ENCODE data around the gene TPPP2.

TPPP2 gene

DNA sequence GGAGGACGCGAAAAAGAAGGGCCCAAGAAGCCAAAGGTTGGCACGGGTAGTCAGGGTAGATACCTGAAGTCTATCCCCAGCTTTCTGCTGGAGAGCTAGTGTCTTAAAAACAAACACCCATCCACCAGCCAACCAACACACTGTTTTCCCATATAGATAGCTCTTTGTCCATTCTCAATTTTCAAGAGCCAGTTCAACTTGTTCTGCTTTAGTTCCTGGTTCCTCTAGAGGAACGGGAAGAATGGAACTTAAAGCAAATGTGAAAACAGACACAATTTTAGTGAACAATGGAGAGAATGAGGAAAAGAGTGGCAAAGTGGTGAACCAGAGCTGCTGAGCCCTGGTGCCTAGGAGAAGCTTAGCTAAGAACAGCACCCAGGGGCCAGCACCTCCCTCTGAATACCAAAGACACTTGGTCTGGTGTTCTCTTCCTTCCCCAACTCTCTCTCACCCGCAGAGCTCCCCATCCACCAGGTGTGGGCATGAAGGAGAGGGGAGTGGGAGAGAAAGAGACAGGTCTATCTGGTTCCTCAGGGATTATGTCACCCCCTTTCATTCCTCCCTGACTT, 9.0 kb upstream of the TPPP2 start:
- no peak overlapping the region for H3K4me3 Mint-ChIP-seq
- peaks cover 10 to 15% of the 10 kb centered on the region in 2 donors for H3K4me1 Mint-ChIP-seq (ENCODE audit: low read depth in 2 of 2)
- no peak for DNase-seq
- ATAC-seq (replicated peaks) = no peak
- no peaks in the 10 kb centered on the region for H3K9me3 Mint-ChIP-seq
- peak overlapping the region in 1 of 2 donors; percentile 4 for H3K27ac Mint-ChIP-seq
- peaks cover 6% of the 10 kb centered on the region for H3K36me3 Mint-ChIP-seq (ENCODE audit: insufficient read depth)
- H3K27me3 Mint-ChIP-seq = no peaks in the 10 kb centered on the region

GRCh38 chr14:21022686-21023085, 7.3 kb upstream of the TPPP2 start:
- DNase-seq = no peak
- Mint-ChIP-seq H3K27me3 (no peaks in the 10 kb centered on the region), H3K36me3 (ENCODE audit: insufficient read depth) (peaks cover 6% of the 10 kb centered on the region), H3K27ac (no peak overlapping the region), H3K9me3 (no peaks in the 10 kb centered on the region), H3K4me1 (ENCODE audit: low read depth in 2 of 2) (peaks cover 10 to 15% of the 10 kb centered on the region in 2 donors), H3K4me3 (peak overlapping the region in 1 of 2 donors; percentile 4)
- no peak for ATAC-seq (replicated peaks)

- DNase-seq = no peak
- Mint-ChIP-seq H3K4me3 (peak overlapping the region in 1 of 2 donors; percentile 4), H3K9me3 (no peaks in the 10 kb centered on the region), H3K4me1 (ENCODE audit: low read depth in 2 of 2) (peaks cover 10 to 15% of the 10 kb centered on the region in 2 donors), H3K27ac (no peak overlapping the region), H3K27me3 (no peaks in the 10 kb centered on the region), H3K36me3 (ENCODE audit: insufficient read depth) (peaks cover 6% of the 10 kb centered on the region)
- no peak for ATAC-seq (replicated peaks)
Measured at GRCh38 chr14:21023174-21023573, 6.8 kb upstream of the TPPP2 start.

DNA sequence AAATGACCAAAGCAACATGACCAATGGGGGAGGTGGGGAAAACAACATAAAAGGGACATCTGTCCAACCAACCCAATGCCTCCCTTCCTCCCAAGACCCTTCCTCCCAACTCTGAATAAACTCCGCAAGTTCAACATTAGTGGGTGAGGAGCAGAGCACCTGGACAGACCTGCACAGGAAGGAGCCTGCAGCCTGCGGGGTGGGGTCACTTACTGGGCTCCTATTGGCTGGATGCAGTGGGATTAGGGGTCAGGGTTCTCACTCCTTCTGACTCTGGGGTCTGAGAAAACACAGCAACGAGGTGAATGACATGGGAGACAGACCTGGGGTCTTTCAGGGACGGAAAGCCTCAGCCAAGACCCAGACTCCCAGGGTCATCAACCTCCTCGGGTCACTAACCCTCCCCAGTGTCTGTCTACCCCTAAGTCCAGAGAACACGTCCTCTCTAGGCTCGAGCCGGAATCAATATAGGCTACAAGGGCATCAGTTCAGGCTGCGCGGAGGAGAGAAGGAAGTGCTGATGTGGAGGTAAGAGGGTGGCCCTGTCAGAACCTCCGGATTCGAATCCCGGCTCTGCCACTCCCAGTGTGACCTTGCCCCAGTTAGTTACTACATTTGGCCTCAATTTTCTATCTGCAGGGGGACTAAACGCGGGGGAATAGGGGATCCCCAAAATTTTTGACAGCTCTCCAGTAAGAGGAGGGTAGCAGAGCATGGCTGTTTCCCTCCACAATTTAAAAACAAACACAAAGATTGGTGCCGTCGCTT, 6.0 kb upstream of the TPPP2 start:
- peak overlapping the region; percentile 88 to 90 for H3K4me3 Mint-ChIP-seq
- H3K36me3 Mint-ChIP-seq (ENCODE audit: insufficient read depth) = peaks cover 6% of the 10 kb centered on the region
- H3K27ac Mint-ChIP-seq = peak overlapping the region; percentile 64 to 72
- no peaks in the 10 kb centered on the region for H3K27me3 Mint-ChIP-seq
- ATAC-seq (replicated peaks) = peak; percentile 11
- H3K4me1 Mint-ChIP-seq (ENCODE audit: low read depth in 2 of 2) = peaks cover 10 to 15% of the 10 kb centered on the region in 2 donors
- no peaks in the 10 kb centered on the region for H3K9me3 Mint-ChIP-seq
- DNase-seq = no peak

GRCh38 chr14:21024585-21025370, 5.2 kb upstream of the TPPP2 start, which contains the start of gene NDRG2:
TSS of gene NDRG2 (minus strand) at chr14:21025061. CDS start at chr14:21023315, 1,746 bp downstream.
- peak within 1 kb of the TSS; percentile 64 to 72 for H3K27ac Mint-ChIP-seq

DNA sequence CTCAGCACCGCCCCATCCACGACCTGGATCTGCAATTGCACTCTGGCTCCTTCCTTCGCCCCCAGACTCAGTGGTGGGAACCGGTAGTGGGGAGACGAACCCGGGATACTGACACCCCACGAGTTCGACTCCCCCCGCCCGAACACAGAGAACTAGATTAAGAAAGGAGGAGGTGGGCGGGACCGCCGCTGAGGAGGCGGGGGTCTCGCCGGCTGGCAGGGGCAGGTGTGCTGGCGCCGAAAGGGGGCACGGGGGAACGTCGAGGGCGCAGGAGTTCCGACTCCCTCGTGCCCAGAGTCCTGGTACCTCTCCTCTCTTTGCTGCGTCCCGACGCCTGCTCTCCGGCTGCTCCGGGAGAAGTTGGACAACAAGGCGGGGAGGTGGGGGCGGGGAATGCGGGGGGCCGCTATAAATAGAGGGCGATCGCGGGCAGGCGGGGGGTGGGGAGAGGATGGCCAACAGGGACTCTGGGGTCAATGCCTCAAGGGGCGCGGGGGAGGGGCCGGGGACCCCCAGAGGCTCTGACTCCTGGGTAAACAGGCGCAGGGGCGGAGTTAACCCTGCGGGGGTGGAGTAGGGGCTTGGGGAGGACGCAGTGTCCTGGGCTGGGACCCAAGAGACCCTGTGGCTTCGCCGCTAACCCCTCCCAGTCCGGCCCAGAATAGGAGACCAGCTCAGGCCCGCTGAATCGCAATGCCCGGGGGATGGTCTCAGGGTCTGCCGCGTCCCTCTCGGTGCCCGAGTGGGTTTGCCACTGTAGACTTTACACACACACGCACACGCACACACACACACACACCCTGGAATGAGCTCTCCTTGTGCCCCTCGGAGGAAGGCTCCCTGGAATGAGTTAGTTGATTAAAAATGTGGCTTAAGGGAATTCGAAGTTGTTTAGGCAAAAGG, 4.4 kb upstream of the TPPP2 start:
- peak overlapping the region; percentile 59 to 64 for H3K27ac Mint-ChIP-seq
- DNase-seq = peak in 1 of 3 experiments; percentile 12

More at GRCh38 chr14:21024585-21025370, 5.2 kb upstream of the TPPP2 start, which contains the start of gene NDRG2:
- ATAC-seq (replicated peaks) = peak; percentile 90
- Mint-ChIP-seq H3K27me3 (no peaks in the 10 kb centered on the region), H3K4me3 (peak within 1 kb of the TSS; percentile 88 to 90), H3K4me1 (ENCODE audit: low read depth in 2 of 2) (peaks cover 10 to 15% of the 10 kb centered on the region in 2 donors), H3K36me3 (ENCODE audit: insufficient read depth) (peaks cover 6% of the 10 kb centered on the region), H3K9me3 (no peaks in the 10 kb centered on the region)
- DNase-seq = peak; percentile 53 to 63 (median 54)

GRCh38 chr14:21026274-21026987, 3.6 kb upstream of the TPPP2 start:
- ATAC-seq (replicated peaks) (no peak), DNase-seq (no peak)
- peak overlapping the region; percentile 88 to 90 for H3K4me3 Mint-ChIP-seq
- H3K9me3 Mint-ChIP-seq = no peaks in the 10 kb centered on the region
- H3K4me1 Mint-ChIP-seq (ENCODE audit: low read depth in 2 of 2) = peaks cover 10 to 15% of the 10 kb centered on the region in 2 donors
- H3K36me3 Mint-ChIP-seq (ENCODE audit: insufficient read depth) = peaks cover 6% of the 10 kb centered on the region
- peak overlapping the region; percentile 8 to 27 for H3K27ac Mint-ChIP-seq
- no peaks in the 10 kb centered on the region for H3K27me3 Mint-ChIP-seq

More for the DNA sequence above, 4.4 kb upstream of the TPPP2 start:
- Mint-ChIP-seq H3K36me3 (ENCODE audit: insufficient read depth) (peaks cover 6% of the 10 kb centered on the region), H3K27me3 (no peaks in the 10 kb centered on the region), H3K4me3 (peak overlapping the region; percentile 88 to 90), H3K4me1 (ENCODE audit: low read depth in 2 of 2) (peaks cover 10 to 15% of the 10 kb centered on the region in 2 donors), H3K9me3 (no peaks in the 10 kb centered on the region)
- ATAC-seq (replicated peaks) = no peak

GRCh38 chr14:21026988-21027315, 3.1 kb upstream of the TPPP2 start:
- Mint-ChIP-seq H3K4me1 (ENCODE audit: low read depth in 2 of 2) (peaks cover 10 to 15% of the 10 kb centered on the region in 2 donors), H3K27ac (peak overlapping the region in 1 of 2 donors; percentile 27), H3K4me3 (peak overlapping the region; percentile 35 to 45), H3K36me3 (ENCODE audit: insufficient read depth) (peaks cover 6% of the 10 kb centered on the region), H3K27me3 (peaks cover 0 to 4% of the 10 kb centered on the region in 2 donors), H3K9me3 (no peaks in the 10 kb centered on the region)
- DNase-seq (no peak), ATAC-seq (replicated peaks) (no peak)

GRCh38 chr14:21030531-21030930, 514 bp downstream of the TPPP2 start:
- peaks cover 12 to 22% of the 10 kb centered on the region in 2 donors for H3K27me3 Mint-ChIP-seq
- no peak for DNase-seq
- H3K27ac Mint-ChIP-seq = no peak overlapping the region
- H3K4me3 Mint-ChIP-seq = no peak overlapping the region
- H3K4me1 Mint-ChIP-seq (ENCODE audit: low read depth in 2 of 2) = no peaks in the 10 kb centered on the region
- no peaks in the 10 kb centered on the region for H3K9me3 Mint-ChIP-seq
- ATAC-seq (replicated peaks) = no peak
- H3K36me3 Mint-ChIP-seq (ENCODE audit: insufficient read depth) = no peaks in the 10 kb centered on the region

GRCh38 chr14:21032326-21033132, 2.5 kb downstream of the TPPP2 start:
- Mint-ChIP-seq H3K4me1 (ENCODE audit: low read depth in 2 of 2) (no peaks in the 10 kb centered on the region), H3K36me3 (ENCODE audit: insufficient read depth) (no peaks in the 10 kb centered on the region), H3K4me3 (no peak overlapping the region), H3K9me3 (no peaks in the 10 kb centered on the region), H3K27ac (no peak overlapping the region), H3K27me3 (peaks cover 21 to 34% of the 10 kb centered on the region in 2 donors)
- no peak for DNase-seq
- ATAC-seq (replicated peaks) = no peak

DNA sequence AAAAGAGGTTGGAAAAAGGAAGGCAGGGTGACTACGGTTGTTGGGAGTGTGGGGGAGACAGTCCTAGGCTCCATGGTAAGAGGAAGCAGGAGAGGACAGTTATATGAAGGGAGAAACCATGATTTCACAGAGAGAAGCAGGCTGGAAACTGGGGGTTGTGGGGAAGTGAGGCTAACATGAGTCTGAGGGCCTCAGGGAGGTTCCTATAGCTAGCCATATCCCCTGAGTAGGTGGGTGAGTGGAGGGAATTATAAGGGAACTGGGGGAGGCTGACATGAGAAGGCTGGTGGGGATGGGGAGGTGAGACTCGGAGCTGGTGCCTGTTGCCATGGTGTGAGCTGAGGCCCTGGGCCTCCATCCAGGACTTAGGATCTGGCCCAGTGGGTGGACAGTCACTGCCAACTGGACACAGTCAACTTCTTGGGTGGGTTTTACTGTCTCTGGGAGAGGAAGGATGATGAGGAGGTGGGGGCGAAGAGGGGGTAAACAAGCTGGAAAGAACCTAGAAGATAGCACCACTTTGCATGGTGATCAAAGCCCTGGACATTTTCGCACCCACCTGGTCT, 3.2 kb downstream of the TPPP2 start:
- Mint-ChIP-seq H3K36me3 (ENCODE audit: insufficient read depth) (no peaks in the 10 kb centered on the region), H3K9me3 (no peaks in the 10 kb centered on the region), H3K4me1 (ENCODE audit: low read depth in 2 of 2) (no peaks in the 10 kb centered on the region), H3K4me3 (no peak overlapping the region), H3K27me3 (peaks cover 27 to 34% of the 10 kb centered on the region in 2 donors), H3K27ac (no peak overlapping the region)
- ATAC-seq (replicated peaks) = no peak
- DNase-seq = no peak

Measured in effector memory CD8-positive, alpha-beta T cell (primary cell).